EL (cell line): ENCODE data around the gene STIM2.

Source experiments
- DNase-seq: peaks from one replicate; pipeline ENCODE4 v3.0.0-alpha.2; 2016

STIM2 gene

GRCh38 chr4:26837993-26838842 is 22.4 kb upstream of the STIM2 start:
- DNase-seq: no peak

GRCh38 chr4:26839016-26839415 is 21.6 kb upstream of the STIM2 start:
- DNase-seq: peak; percentile 36

- DNase-seq: peak; percentile 57
Measured at GRCh38 chr4:26839534-26839951, 21.1 kb upstream of the STIM2 start.

GRCh38 chr4:26840786-26841185 is 19.9 kb upstream of the STIM2 start:
- no peak for DNase-seq

GRCh38 chr4:26842911-26843310 is 17.7 kb upstream of the STIM2 start:
- no peak for DNase-seq

- DNase-seq: no peak
Measured at GRCh38 chr4:26850528-26850927, 10.1 kb upstream of the STIM2 start.

GRCh38 chr4:26851129-26851528 is 9.5 kb upstream of the STIM2 start:
- DNase-seq: no peak

GRCh38 chr4:26854701-26855100 is 5.9 kb upstream of the STIM2 start:
- no peak for DNase-seq

GRCh38 chr4:26856906-26857277 is 3.7 kb upstream of the STIM2 start:
- DNase-seq: no peak

GRCh38 chr4:26857278-26858034 is 3.2 kb upstream of the STIM2 start:
- DNase-seq: peak; percentile 86

- DNase-seq: no peak
Measured at GRCh38 chr4:26858035-26858918, 2.4 kb upstream of the STIM2 start.

GRCh38 chr4:26858947-26859401 is 1.7 kb upstream of the STIM2 start:
- no peak for DNase-seq

- no peak for DNase-seq
Measured at GRCh38 chr4:26859762-26860156, 882 bp upstream of the STIM2 start.

- peak; percentile 62 for DNase-seq
Measured at GRCh38 chr4:26860922-26861433, 337 bp downstream of the STIM2 start.

GRCh38 chr4:26861434-26862186 is 969 bp downstream of the STIM2 start:
- DNase-seq: peak; percentile 77

GRCh38 chr4:26862381-26862915 is 1.8 kb downstream of the STIM2 start:
- no peak for DNase-seq

GRCh38 chr4:26863512-26863911 is 2.9 kb downstream of the STIM2 start:
- DNase-seq: no peak

- DNase-seq: no peak
Measured at GRCh38 chr4:26864899-26865298, 4.3 kb downstream of the STIM2 start.

GRCh38 chr4:26866203-26866602 is 5.6 kb downstream of the STIM2 start:
- DNase-seq: no peak

- no peak for DNase-seq
Measured at GRCh38 chr4:26866781-26867180, 6.1 kb downstream of the STIM2 start.

GRCh38 chr4:26867914-26868684 is 7.5 kb downstream of the STIM2 start:
- DNase-seq: no peak
